IPS-18c (cell line): ENCODE results near the gene HNRNPUL1.
"Not testable (repeated sequence)": the region's sequence is repeated elsewhere in the genome, so short reads cannot be mapped to it uniquely, and the experiment has no call there.

ENCODE experiments used
- H3K4me3 ChIP-seq: 2 replicates; pipeline ENCODE4 v1.7.0; 2013; ENCODE audit warnings: low read depth, mild to moderate bottlenecking, low read length, moderate library complexity; ENCODE audit not compliant: insufficient read depth
- H3K9me3 ChIP-seq: one replicate; pipeline ENCODE4 v1.6.1; 2013; ENCODE audit warnings: mild to moderate bottlenecking, low read length, moderate library complexity; ENCODE audit not compliant: control insufficient read depth, insufficient read depth

The HNRNPUL1 gene

DNA sequence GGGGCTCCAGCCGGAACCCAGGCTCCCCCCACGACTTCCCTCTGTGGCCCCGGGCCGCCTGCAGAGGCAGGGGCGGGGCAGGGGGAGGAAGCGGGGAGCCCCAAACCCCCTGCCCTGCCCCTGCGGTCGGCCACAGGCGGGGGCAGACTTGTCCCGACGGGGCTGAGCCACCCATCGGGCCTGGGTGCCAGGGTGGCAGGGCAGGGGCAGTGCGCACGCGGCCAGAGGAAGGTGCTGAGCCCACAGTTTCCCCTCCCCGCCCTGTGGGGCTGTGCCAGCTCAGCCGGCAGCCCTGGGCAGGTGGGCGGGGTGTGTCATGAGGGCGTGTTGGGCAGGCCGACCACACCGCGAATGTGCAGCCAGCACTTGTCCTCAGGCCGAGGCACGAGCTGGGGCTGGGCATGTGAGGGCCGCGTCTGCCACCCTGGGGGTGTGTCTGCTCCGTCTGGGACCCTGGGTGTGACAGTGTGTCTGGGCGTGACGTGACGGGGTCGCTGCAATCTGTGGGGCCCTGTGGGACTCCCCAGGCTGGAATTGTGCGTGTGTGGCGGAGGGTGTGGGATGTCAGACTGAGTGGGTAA lies 63.5 kb downstream of the HNRNPUL1 start:
- Histone ChIP-seq H3K4me3 (peak overlapping the region; percentile 3; the same call in 1 of the 2 replicates), H3K9me3 (no peaks in the 10 kb centered on the region)

DNA sequence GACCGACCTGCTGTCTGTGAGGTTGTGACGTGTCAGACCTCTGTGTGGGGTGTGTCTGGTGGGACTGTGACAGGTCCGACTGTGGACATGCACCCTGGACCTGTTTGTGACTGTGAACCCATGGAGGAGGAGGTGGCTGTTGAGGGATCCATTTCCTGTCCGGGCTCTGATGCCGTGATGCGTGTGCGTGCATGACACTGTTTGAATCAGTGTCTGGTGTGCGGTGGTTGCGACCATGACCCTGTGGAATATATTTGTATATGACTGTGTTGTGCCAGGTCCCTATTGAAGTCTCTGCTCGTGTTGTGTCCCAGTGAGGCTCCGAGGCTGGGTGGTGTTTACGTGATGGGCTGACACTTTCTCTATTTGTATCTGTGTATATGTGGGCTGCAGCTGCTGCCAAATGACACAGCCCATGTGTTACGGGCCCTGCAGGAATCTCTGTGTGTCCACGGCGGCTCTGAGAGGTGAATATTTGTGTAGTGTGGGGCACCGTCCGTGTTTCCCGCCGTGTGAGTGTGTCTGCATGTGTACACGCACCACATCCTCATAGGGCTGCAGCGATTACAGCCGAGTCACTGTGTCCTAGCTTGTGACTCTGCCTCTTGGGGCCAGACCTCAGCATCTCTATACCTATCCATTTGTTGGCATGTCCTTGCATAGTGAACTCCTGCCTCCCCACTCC lies 64.1 kb downstream of the HNRNPUL1 start:
- Histone ChIP-seq H3K4me3 (no peak overlapping the region), H3K9me3 (no peaks in the 10 kb centered on the region)

DNA sequence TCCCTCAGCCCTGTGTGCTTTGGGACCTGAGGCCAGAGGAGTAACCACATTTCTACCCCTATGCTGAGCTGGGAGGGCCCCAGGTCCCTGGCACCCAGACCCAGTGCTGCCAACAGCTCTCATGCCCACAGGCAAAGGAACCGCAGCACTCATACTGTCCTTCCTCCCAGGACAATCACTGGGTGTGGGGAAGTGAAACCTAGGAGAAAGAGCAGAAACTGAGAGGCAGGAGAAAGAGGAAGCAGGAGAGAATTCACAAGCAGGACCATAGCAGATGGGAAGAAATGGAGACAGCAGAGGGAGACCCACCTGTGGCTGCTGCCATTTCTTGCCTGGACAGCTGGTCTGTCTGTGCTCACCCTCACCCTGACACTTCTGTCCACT lies 64.7 kb downstream of the HNRNPUL1 start:
- H3K4me3 ChIP-seq: no peak overlapping the region

DNA sequence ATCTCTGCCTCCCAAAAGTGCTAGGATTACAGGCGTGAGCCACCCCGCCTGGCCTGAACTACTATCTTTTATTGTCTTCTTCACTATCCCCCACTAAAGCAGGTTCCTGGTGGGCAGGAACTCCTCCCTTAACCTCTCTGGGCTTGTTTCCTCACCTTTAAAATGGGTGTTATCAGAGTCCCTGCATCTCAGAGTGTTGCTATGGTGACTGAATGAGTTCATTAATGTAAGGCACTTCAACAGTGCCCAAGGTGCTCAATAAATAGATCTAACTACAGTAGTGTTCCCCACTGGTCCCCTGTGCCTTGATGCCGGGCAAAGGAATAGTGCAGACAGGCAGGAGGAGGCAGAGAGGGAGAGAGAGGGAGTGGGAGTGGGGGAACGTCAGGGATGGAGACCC lies 66.3 kb downstream of the HNRNPUL1 start:
- Histone ChIP-seq H3K9me3 (no peaks in the 10 kb centered on the region), H3K4me3 (no peak overlapping the region)

More for the DNA sequence above, 64.7 kb downstream of the HNRNPUL1 start:
- H3K9me3 ChIP-seq: no peaks in the 10 kb centered on the region

DNA sequence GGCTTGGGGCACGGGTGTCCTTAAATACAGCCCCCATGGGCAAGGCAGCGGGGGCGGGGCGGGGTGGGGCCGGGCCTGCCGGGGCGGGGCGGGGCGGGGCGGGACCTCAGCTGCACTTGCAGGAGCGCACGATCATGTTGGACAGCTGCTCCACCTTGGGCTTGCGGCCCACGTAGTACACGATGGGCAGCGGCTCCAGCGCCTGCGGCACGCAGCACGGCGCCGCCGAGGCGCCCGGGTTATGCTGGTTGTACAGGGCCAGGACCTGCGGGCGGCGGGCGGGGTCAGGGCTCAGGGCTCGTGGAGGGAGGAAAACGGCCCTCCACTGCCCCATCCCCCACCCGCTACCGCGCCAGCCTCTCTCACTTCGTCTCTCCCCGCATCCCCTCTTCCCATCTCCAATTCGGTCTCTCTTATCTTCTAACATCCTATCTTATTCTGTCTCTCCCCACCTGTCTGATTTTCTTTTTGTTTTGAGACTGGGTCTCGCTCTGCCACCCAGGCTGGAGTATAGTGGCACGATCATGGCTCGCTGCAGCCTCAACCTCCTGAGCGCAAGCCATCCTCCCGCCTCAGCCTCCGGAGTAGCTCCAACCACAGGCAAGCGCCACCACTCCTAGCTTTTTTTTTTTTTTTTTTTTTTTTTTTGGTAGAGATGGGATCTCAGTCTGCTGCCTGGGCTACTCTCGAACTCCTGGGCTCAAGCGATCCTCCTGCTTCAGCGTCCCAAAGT lies 66.9 kb downstream of the HNRNPUL1 start:
- H3K9me3 ChIP-seq: no peaks in the 10 kb centered on the region
- H3K4me3 ChIP-seq: no peak overlapping the region

DNA sequence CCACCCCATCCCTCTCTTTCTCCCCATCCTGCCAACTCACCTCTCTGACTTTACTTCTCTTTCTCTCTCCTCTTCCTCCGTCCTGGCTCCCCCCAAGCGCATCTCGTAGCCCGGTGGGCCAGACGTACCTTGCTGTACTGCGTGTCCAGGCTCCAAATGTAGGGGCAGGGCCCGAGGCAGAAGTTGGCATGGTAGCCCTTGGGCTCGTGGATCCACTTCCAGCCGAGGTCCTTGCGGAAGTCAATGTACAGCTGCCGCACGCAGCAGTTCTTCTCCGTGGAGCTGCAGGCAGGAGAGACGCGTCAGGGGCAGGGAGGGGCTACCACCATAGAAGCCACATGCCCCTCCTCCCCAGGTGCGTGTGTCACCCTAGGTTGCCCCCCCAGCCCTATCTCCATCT lies 67.8 kb downstream of the HNRNPUL1 start:
- Histone ChIP-seq H3K4me3 (no peak overlapping the region), H3K9me3 (no peaks in the 10 kb centered on the region)

DNA sequence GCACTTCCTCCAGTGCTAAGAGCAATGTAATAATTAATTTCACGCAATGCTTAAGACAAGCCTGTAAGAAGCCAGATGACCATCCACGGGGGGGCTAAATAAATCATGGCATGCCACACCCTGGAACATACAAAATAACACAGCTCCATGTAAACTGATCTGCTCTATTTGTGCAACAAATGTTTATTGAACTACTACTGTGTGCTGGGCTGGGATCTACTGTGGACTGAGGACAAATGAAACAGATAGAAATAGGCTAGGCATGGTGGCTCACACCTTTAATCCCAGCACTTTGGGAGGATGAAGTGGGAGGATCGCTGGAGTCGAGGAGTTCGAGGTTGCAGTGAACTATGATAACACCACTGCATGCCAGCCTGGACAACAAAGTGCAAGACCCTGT lies 68.3 kb downstream of the HNRNPUL1 start:
- H3K9me3 ChIP-seq: no peaks in the 10 kb centered on the region
- no peak overlapping the region for H3K4me3 ChIP-seq

DNA sequence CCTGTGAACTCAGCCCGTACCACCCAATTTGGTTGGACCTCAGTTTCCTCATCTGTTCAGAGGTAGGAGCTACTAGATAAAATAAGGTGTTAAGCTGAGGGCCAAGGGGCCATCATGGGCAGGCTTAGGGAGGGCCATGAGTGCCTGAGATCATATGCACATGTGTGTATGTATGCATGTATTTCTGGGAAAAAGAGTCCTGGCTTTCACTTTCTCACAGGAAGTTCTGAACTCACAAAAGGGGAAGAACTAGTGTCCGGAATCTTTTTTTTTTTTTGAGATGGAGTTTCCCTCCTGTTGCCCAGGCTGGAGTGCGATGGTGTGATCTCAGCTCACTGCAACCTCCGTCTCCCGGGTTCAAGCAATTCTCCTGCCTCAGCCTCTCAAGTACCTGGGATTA lies 70.6 kb downstream of the HNRNPUL1 start:
- no peaks in the 10 kb centered on the region for H3K9me3 ChIP-seq
- no peak overlapping the region for H3K4me3 ChIP-seq

DNA sequence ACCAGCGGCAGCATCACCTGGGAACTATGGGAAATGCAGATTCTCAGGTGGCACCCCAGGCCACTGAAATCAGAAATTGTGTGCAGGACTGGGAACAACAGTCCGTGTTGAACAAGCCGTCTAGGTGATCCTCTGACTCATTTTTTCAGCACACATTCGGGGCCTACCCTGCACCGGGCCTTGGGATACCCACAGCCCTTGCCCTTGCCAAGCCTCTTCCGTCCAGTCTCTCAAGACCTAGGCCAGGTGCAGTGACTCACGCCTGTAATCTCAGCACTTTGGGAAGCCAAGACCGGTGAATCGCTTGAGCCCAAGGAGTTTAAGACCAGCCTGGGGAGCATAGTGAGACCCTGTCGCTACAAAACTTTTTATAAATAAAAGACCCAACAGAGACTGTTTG lies 71.3 kb downstream of the HNRNPUL1 start:
- no peaks in the 10 kb centered on the region for H3K9me3 ChIP-seq
- no peak overlapping the region for H3K4me3 ChIP-seq

DNA sequence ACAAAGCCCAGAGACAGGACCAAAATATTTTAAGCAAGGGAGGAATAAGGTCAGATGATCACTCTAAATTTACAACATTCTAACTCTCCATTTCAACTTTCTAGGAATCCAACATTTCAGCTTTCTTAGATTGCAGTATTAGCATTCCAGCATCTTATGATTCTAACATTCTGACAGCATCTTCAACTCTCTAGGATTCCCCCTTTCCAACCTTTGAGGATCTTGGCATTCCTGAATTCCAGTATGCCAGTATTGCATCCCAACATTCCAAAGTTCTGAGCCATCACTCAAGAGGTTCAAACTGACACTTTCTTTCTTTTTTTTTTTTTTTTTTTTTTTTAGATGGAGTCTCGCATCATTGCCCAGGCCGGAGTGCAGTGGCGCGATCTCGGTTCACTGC lies 75.8 kb downstream of the HNRNPUL1 start:
- Histone ChIP-seq H3K4me3 (no peak overlapping the region), H3K9me3 (no peaks in the 10 kb centered on the region)

DNA sequence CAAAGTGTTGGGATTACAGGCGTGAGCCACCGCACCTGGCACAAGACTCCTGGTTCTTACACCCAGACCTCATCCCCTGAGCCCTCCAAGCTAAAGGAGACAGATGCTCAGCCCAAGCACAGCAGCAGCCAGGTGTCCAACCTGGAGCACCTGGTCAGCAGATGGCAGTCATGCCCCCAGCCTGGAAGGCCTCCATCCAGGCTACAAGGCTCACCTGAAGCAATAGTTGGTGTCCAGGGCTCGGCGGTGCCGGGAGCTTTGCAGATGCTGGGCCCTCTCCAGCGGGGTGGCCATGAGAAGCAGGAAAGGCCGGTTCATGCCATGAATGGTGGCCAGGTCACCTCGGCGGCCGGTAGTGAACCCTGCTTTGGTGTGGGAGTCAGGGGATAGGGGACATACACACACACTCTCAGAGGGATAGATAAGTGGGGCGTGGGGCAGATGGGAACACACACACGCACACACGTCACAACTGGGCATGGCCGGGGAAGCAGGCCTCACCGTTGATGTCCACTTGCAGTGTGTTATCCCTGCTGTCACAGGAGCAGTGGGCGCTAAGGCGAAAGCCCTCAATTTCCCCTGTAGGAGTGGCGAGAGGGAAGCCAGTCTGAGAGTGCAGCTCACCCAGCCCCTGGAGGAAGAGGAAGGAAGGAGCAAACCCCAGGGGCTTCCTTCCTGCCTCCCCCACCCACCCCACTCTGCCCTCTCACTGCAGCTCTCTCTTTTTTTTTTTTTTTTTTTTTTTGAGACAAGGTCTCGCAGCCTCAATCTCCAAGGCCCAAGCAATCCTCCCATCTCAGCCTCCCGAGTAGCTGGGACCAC lies 77.7 kb downstream of the HNRNPUL1 start:
- Histone ChIP-seq H3K9me3 (no peaks in the 10 kb centered on the region), H3K4me3 (no peak overlapping the region)

DNA sequence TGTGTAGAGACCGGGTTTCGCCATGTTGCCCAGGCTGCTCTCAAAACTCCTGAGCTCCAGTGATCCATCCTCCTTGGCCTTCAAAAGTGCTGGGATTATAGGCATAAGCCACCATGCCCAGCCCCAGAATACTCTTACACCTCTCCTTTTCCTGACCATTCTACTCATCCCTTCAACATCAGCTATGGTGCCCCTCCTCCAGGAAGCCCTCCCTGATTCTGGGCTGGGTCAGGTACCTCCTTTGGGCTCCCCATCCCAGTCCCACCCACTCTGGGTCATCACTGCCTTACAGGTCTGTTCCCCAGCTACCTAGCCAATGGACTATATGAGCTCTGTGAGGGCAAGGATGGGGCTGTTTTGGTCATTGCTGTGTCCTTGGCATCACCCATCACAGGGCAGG lies 80.0 kb downstream of the HNRNPUL1 start:
- Histone ChIP-seq H3K4me3 (no peak overlapping the region), H3K9me3 (no peaks in the 10 kb centered on the region)

DNA sequence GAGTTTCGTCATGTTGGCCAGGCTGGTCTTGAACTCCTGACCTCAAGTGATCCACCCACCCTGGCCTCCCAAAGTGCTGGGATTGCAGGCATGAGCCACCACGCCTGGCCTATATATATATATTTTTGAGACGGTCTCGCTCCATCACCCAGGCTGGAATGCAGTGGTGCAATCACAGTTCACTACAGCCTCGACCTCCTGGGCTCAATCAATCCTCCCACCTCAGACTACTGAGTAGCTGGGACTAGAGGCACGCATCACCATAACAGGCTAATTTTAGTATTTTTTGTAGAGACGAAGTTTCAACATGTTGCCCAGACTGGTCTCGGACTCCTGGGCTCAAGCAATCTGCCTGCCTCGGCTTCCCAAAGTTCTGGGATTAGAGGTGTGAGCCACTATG lies 82.7 kb downstream of the HNRNPUL1 start:
- H3K9me3 ChIP-seq, H3K4me3 ChIP-seq: not testable (repeated sequence)

DNA sequence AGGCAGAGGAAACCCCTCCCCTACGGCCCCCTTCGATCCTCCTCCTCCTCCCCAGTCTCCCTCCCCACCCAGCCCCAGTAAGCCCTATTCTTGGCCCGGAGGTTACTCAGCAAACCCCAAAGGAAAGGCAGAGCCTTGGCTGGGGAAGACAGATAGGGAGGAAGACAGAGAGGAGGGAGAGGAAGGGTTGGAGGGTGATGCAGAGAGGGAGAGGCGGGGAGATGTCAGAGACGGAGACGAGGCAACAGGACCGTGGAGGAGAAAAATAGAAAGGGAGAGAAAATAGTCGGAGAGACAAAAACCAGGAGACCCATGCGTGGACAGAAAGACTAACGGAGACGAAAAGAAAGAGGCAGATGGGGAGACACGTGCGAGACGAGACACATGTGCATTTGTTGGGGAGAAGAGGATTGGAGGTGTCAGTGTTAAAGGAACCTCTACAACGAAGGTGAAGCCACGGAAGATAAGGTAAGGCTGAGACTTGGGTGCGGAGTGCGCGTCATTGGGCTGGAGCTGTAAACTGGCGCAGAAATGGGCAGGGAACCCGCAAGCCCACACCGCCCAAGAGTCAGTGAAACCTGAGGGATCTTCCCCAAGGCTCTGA lies 86.7 kb downstream of the HNRNPUL1 start:
- H3K4me3 ChIP-seq: peak overlapping the region; percentile 78
- no peaks in the 10 kb centered on the region for H3K9me3 ChIP-seq

DNA sequence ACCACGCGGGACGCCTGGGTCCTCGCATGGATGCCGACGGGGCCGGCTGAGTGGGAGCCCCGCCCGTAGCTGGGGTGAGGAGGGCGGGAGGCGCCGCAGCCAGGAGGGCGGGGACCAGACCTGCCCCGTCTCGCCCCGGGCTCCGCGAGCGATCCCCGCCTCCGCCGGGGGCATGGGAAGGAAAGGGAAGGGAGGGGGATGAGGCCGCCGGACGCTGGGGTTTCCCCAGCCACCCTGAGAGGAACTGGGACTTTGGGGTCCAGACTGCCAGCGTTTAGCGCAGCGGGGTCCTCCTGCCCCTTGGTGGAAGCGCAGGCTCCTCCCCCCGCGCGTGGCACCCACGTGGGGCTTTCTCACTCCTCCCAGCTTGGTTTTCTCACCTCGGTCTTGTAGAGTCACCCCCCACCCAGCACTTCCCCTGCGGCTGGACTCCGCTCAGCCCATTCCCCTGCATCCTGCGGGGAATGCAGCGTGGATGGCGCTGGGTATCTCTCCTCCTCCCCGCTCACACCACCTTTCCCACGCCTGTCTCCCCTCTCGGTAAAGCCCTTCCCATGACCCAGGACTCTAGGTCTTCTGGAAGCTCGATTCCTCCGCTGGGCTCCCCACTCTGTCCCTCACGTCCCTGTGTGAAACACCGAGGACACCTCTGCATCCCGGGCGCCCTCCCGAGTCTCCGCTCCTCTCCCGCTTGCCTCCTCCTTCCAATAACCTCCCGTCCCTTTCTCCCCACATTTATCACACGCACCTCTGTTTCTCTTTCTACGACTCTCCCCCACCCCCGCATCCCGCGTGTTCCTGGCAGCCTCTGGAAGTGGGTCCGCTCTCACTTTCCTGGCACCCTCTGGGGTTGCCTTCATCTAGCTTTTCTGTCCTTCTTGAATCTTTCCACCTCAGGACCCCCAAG lies 87.4 kb downstream of the HNRNPUL1 start:
- Histone ChIP-seq H3K9me3 (no peaks in the 10 kb centered on the region), H3K4me3 (peak overlapping the region; percentile 78)

DNA sequence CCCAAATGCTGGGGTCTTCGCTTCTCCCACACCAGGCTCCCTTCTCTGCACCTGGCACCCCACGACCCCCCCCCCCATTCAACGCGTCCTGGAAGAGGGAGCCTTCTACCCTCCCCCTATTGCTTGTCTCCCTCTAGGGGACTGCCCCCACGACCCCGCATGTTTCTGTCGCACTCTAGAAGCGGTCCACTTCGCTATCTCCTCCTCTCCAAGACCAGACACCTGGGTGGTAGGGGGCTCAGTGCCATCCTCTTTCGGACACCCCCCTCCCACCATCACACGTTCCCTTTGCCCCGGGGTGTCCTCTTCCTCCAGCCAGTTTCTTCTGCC lies 88.1 kb downstream of the HNRNPUL1 start:
- H3K4me3 ChIP-seq: peak overlapping the region; percentile 78
- no peaks in the 10 kb centered on the region for H3K9me3 ChIP-seq
